Measurements from ENCODE around the gene ZNF853.
"Not testable (repeated sequence)": the region's sequence is repeated elsewhere in the genome, so short reads cannot be mapped to it uniquely, and the experiment has no call there.

Gene ZNF853

GRCh38 chr7:6606866-6607583, 8.4 kb upstream of the ZNF853 start:
- DNase-seq (ENCODE audit: low spot score): no peak

- no peak for DNase-seq (ENCODE audit: low spot score)
These were observed 7.8 kb upstream of the ZNF853 start for GRCh38 chr7:6607651-6608051.

GRCh38 chr7:6608081-6608480, 7.3 kb upstream of the ZNF853 start:
- no peak for DNase-seq (ENCODE audit: low spot score)

GRCh38 chr7:6608794-6609193, 6.6 kb upstream of the ZNF853 start:
- DNase-seq (ENCODE audit: low spot score): no peak

- DNase-seq (ENCODE audit: low spot score): no peak
These were observed 2.6 kb upstream of the ZNF853 start for GRCh38 chr7:6612819-6613218.

- DNase-seq (ENCODE audit: low spot score): no peak
These were observed 1.7 kb upstream of the ZNF853 start for GRCh38 chr7:6613706-6614105.

- no peak for DNase-seq (ENCODE audit: low spot score)
These were observed 529 bp downstream of the ZNF853 start for GRCh38 chr7:6615723-6616555.

GRCh38 chr7:6616854-6617643, 1.6 kb downstream of the ZNF853 start:
- no peak for DNase-seq (ENCODE audit: low spot score)

GRCh38 chr7:6618621-6619020, 3.2 kb downstream of the ZNF853 start:
- no peak for DNase-seq (ENCODE audit: low spot score)

- no peak for DNase-seq (ENCODE audit: low spot score)
These were observed 4.6 kb downstream of the ZNF853 start for GRCh38 chr7:6619961-6620360.

GRCh38 chr7:6621195-6622133, 6.1 kb downstream of the ZNF853 start:
- no peak for DNase-seq (ENCODE audit: low spot score)

- DNase-seq (ENCODE audit: low spot score): no peak
These were observed 6.8 kb downstream of the ZNF853 start for GRCh38 chr7:6622134-6622710.

GRCh38 chr7:6623589-6624245, 8.3 kb downstream of the ZNF853 start:
- no peak for DNase-seq (ENCODE audit: low spot score)

- no peak for DNase-seq (ENCODE audit: low spot score)
These were observed 8.8 kb downstream of the ZNF853 start for GRCh38 chr7:6624246-6624611.

GRCh38 chr7:6628045-6628444, 12.6 kb downstream of the ZNF853 start:
- no peak for DNase-seq (ENCODE audit: low spot score)

- no peak for DNase-seq (ENCODE audit: low spot score)
These were observed 14.8 kb downstream of the ZNF853 start for GRCh38 chr7:6630007-6630849.

- DNase-seq (ENCODE audit: low spot score): no peak
These were observed 16.2 kb downstream of the ZNF853 start for GRCh38 chr7:6631605-6632004.

GRCh38 chr7:6634021-6634420, 18.6 kb downstream of the ZNF853 start:
- no peak for DNase-seq (ENCODE audit: low spot score)

- not testable (repeated sequence) for DNase-seq (ENCODE audit: low spot score)
These were observed 19.6 kb downstream of the ZNF853 start for GRCh38 chr7:6634971-6635370.
